ENCODE data around the gene UGT2A3.

- no peak for TF ChIP-seq USF2 (IDR thresholded peaks at IDR 0.05; ENCODE audit: low read depth, low read length)
- TF ChIP-seq CHD1 (IDR thresholded peaks at IDR 0.05; ENCODE audit: low read depth, low read length), result no peak
- no peak for TF ChIP-seq CTCF (conservative IDR thresholded peaks at IDR 0.05; ENCODE audit: low read depth, low read length)
- no peak for TF ChIP-seq RAD21 (IDR thresholded peaks at IDR 0.05; ENCODE audit: low read length)
- no peak for TF ChIP-seq POLR2A (IDR thresholded peaks at IDR 0.05; ENCODE audit: low read depth, low read length)
- TF ChIP-seq RFX5 (IDR thresholded peaks at IDR 0.05; ENCODE audit: low read depth, low read length), result no peak
- no peak for TF ChIP-seq CEBPB (IDR thresholded peaks at IDR 0.05; ENCODE audit: low read depth, low read length)
- no peak for TF ChIP-seq RCOR1 (IDR thresholded peaks at IDR 0.05; ENCODE audit: insufficient replicate concordance, low read length)
Measured at GRCh38 chr4:68921051-68921450, 30.6 kb downstream of the UGT2A3 start.
